ENCODE results near the gene FAT1.

The FAT1 gene

GRCh38 chr4:186541801-186542200 is 181.9 kb downstream of the FAT1 start:
- DNase-seq (ENCODE audit: extremely low spot score, insufficient read length, low read depth) = no peak
- no peak for FAIRE-seq

DNA sequence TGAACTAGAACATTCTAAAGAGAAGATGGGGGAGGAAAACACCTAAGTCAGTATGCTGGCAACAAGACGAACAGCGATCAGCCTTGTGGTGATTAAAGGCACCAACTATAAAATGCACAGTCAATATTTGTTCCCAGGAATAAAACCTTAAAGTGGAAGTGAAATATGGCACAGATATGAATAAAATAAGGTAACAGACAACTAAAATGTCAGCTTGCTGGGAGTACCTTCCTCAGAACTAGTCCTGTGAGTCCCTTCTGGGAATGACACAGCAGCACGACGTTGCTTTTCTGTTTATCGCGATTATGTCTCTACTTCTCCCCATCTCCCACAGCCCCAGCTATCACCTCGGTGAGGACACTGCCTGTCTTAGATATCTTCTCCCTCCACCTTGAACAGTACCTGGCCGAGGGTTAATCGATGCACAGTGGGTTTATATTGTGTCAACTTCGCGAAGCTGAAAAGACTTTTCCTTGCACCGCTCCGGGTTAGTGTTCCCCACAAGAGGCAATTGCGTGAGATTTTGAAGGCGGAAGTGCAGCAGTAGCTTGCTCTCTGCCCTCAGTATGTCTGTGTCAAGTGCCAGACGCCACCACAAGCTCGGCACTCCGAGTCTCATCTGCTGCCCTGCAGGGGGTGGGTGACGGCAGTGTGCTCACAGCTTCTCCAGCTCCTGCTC is 185.7 kb downstream of the FAT1 start:
- FAIRE-seq (no peak), DNase-seq (ENCODE audit: extremely low spot score, insufficient read length, low read depth) (no peak)
